GM12892 (cell line): ENCODE measurements around the gene LIN7A.

ENCODE experiments used
- POLR2A ChIP-seq: IDR thresholded peaks from 2 replicates; pipeline ENCODE4 v1.6.1; 2011; ENCODE audit warnings: low read depth, low read length, control low read depth
- POLR2AphosphoS5 ChIP-seq: IDR thresholded peaks from 2 replicates; pipeline ENCODE4 v1.6.1; 2011; ENCODE audit warnings: low read depth, low read length, control low read depth

DNA sequence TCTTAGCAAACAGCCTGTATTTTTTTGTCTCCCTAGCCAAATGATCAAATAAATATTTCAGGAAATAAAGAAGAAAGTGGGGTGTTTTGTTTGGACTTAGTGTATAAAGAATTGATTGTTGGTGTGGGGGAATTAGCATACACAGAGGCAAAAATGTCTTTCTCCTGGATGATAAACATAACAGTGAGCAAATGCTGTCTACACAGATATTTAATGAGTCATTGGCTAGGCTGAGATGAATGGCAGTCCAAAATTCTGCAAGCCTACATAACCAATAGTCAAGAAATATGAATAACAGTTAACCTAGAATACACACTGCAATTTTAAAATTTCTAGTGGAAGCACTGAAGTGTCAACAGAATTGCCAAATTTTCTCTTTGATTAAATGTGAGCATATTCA, 185.3 kb downstream of the LIN7A start:
- TF ChIP-seq POLR2AphosphoS5 (no peak), POLR2A (no peak)
